GM12878 (cell line): ENCODE results near the gene SESN3. TPM values are rescaled to one million over a fixed set of nuclear protein-coding genes. Genes with fewer than 3 reads are reported as not detected.

Source experiments
- ATAC-seq: fragments of 200-7000 bp; cut with Tn5 transposase; 3 replicates; pipeline ENCODE4 v1.9.1; 2020; ENCODE audit warnings: mild to moderate bottlenecking, moderate library complexity
- BruUV-seq: library from RNA; stranded (reverse); fragments of 400-500 nt; replicated peaks from 2 replicates; lab custom pipeline; 2021; lab: Mats Ljungman, UMichigan
- CTCF ChIA-PET: fragments of 300-600 bp; sonication (Branson Sonifier 250); formaldehyde crosslinking; extraction: SDS; loops from one replicate; lab custom pipeline; 2021; ENCODE audit warnings: inconsistent platforms; lab: Yijun Ruan, JAX
- POLR2A ChIA-PET: fragments of 350-600 bp; formaldehyde crosslinking; extraction: SDS; loops from one replicate; lab custom pipeline; 2021; ENCODE audit warnings: inconsistent platforms; lab: Charles Lee
- RAD21 ChIA-PET: fragments of 300-600 bp; sonication (Branson Sonifier 250); formaldehyde crosslinking; loops from one replicate; lab custom pipeline; 2023; ENCODE audit warnings: antibody characterized with exemption; ENCODE audit not compliant: unreplicated experiment; lab: Charles Lee
- SMC1A ChIA-PET: fragments of 300-600 bp; sonication (Branson Sonifier 250); formaldehyde crosslinking; loops from one replicate; lab custom pipeline; 2023; ENCODE audit not compliant: unreplicated experiment, uncharacterized antibody; lab: Charles Lee
- DNase-seq: peaks from one replicate; pipeline ENCODE4 v3.0.0-alpha.2; 2011; ENCODE audit warnings: low read depth, low spot score
- FAIRE-seq: peaks from 3 replicates; lab custom pipeline; 2011; peaks lifted over from hg19 to GRCh38; lab: Jason Lieb, UNC
- H2AFZ ChIP-seq: 2 replicates; pipeline ENCODE4 v1.6.0; 2011; ENCODE audit warnings: low read depth, low read length, control low read depth; ENCODE audit not compliant: control insufficient read depth
- H3K27ac ChIP-seq: 2 replicates; pipeline ENCODE4 v1.5.1; 2011; ENCODE audit warnings: control low read depth; ENCODE audit not compliant: control insufficient read depth, insufficient read depth
- H3K27me3 ChIP-seq, 2 experiments: replicated peaks in 1 of 2; 2 replicates each; pipeline versions ENCODE4 v1.6.0 to v1.6.1; 2011; ENCODE audit warnings: low read length in 1 of 2; ENCODE audit not compliant: control insufficient read depth in 2 of 2, insufficient read depth in 2 of 2
- H3K36me3 ChIP-seq, 2 experiments: 2 replicates each; pipeline ENCODE4 v1.5.1; 2011; ENCODE audit warnings: low read length in 1 of 2; ENCODE audit not compliant: control insufficient read depth in 2 of 2, insufficient read depth in 2 of 2
- H3K4me1 ChIP-seq: 2 replicates; pipeline ENCODE4 v1.6.1; 2011; ENCODE audit warnings: mild to moderate bottlenecking, low read length, moderate library complexity, mixed read lengths; ENCODE audit not compliant: control insufficient read depth, insufficient read depth
- H3K4me2 ChIP-seq: 2 replicates; pipeline ENCODE4 v1.6.0; 2011; ENCODE audit warnings: control low read depth; ENCODE audit not compliant: control insufficient read depth, insufficient read depth
- H3K4me3 ChIP-seq: fragments of 200-600 bp; sonication (generic); 2 replicates; pipeline ENCODE4 v1.5.1; 2016
- H3K79me2 ChIP-seq: 2 replicates; pipeline ENCODE4 v1.6.0; 2011; ENCODE audit warnings: low read length; ENCODE audit not compliant: control insufficient read depth, insufficient read depth
- H3K9ac ChIP-seq: 2 replicates; pipeline ENCODE4 v1.8.0; 2011; ENCODE audit warnings: low read length, control low read depth, mixed read lengths; ENCODE audit not compliant: control insufficient read depth, insufficient read depth
- H3K9me3 ChIP-seq: replicated peaks from 3 replicates; pipeline ENCODE4 v1.5.1; 2011; ENCODE audit warnings: mild to moderate bottlenecking, low read length; ENCODE audit not compliant: control insufficient read depth, insufficient read depth
- H4K20me1 ChIP-seq: 2 replicates; pipeline ENCODE4 v1.6.0; 2011; ENCODE audit not compliant: control insufficient read depth, insufficient read depth
- CBFB ChIP-seq: IDR thresholded peaks from 2 replicates; pipeline ENCODE4 v1.6.1; 2016; ENCODE audit warnings: antibody characterized with exemption, low read depth
- DPF2 ChIP-seq: fragments of 450-650 bp; IDR thresholded peaks from 2 replicates; pipeline ENCODE4 v1.6.1; 2017; ENCODE audit warnings: mild to moderate bottlenecking
- EED ChIP-seq: sonication (generic); IDR thresholded peaks from 2 replicates; pipeline ENCODE4 v1.6.1; 2016; ENCODE audit warnings: antibody characterized with exemption, low read depth
- EP300 ChIP-seq, 2 experiments: fragments of 150-350 bp in 1 of 2; IDR thresholded peaks; 2 replicates each; pipeline ENCODE4 v1.6.1; 2011 to 2012; ENCODE audit warnings: low read depth in 2 of 2, low read length in 2 of 2, borderline replicate concordance in 1 of 2, improper control_type of control experiment in 1 of 2, inconsistent platforms in 1 of 2; ENCODE audit not compliant: control insufficient read depth in 1 of 2
- GATAD2B ChIP-seq: fragments of 450-650 bp; conservative IDR thresholded peaks from 2 replicates; pipeline ENCODE4 v1.6.1; 2017; ENCODE audit warnings: low read depth, mild to moderate bottlenecking, moderate library complexity
- HDAC6 ChIP-seq: fragments of 200-600 bp; sonication (generic); IDR thresholded peaks from one replicate; pipeline ENCODE4 v1.8.0; 2017; ENCODE audit warnings: antibody characterized with exemption; ENCODE audit not compliant: unreplicated experiment
- IKZF2 ChIP-seq, 2 experiments: fragments of 450-650 bp; IDR thresholded peaks; 2 replicates each; pipeline ENCODE4 v1.6.1; 2017; ENCODE audit warnings: mild to moderate bottlenecking in 2 of 2, moderate library complexity in 2 of 2
- MTA2 ChIP-seq: fragments of 450-650 bp; IDR thresholded peaks from 2 replicates; pipeline ENCODE4 v1.6.1; 2016; ENCODE audit warnings: low read depth, mild to moderate bottlenecking, moderate library complexity
- NFIC ChIP-seq: IDR thresholded peaks from 2 replicates; pipeline ENCODE4 v1.6.1; 2012; ENCODE audit warnings: low read depth, mild to moderate bottlenecking, inconsistent platforms, low read length, moderate library complexity
- NFYA ChIP-seq: IDR thresholded peaks from 2 replicates; pipeline ENCODE4 v1.6.1; 2011; ENCODE audit warnings: low read depth, mild to moderate bottlenecking, low read length, improper control_type of control experiment, borderline replicate concordance
- NR2F1 ChIP-seq: fragments of 450-650 bp; conservative IDR thresholded peaks from 2 replicates; pipeline ENCODE4 v1.6.1; 2017; ENCODE audit warnings: mild to moderate bottlenecking
- PAX5 ChIP-seq: IDR thresholded peaks from 2 replicates; pipeline ENCODE4 v1.6.1; 2011; ENCODE audit warnings: low read depth, low read length, borderline replicate concordance
- RAD21 ChIP-seq: IDR thresholded peaks from 2 replicates; pipeline ENCODE4 v1.6.1; 2011; ENCODE audit warnings: mild to moderate bottlenecking, low read depth, low read length, moderate library complexity; ENCODE audit not compliant: insufficient read depth
- SMAD1 ChIP-seq: fragments of 450-650 bp; IDR thresholded peaks from 2 replicates; pipeline ENCODE4 v1.6.1; 2018; ENCODE audit warnings: mild to moderate bottlenecking, low read depth; ENCODE audit not compliant: partially characterized antibody
- SUZ12 ChIP-seq: fragments of 200-600 bp; sonication (generic); IDR thresholded peaks from one replicate; pipeline ENCODE4 v1.6.1; 2018; ENCODE audit warnings: antibody characterized with exemption, mild to moderate bottlenecking; ENCODE audit not compliant: unreplicated experiment
- ZBED1 ChIP-seq: IDR thresholded peaks from 2 replicates; pipeline ENCODE4 v1.6.1; 2016; ENCODE audit warnings: borderline replicate concordance
- ZNF274 ChIP-seq: IDR thresholded peaks from one replicate; pipeline ENCODE4 v1.8.0; 2011; ENCODE audit not compliant: insufficient read length, insufficient read depth
- ZNF622 ChIP-seq: fragments of 450-650 bp; IDR thresholded peaks from 2 replicates; pipeline ENCODE4 v1.6.1; 2017; ENCODE audit warnings: mild to moderate bottlenecking, inconsistent platforms
- WGBS: methylation state at CpG from one replicate; pipeline ENCODE4 v1.1.6; 2016; ENCODE audit warnings: low lambda C conversion rate; ENCODE audit not compliant: insufficient replicate concordance, insufficient coverage; ENCODE audit errors: missing lambda C conversion rate; 5-methylcytosine and 5-hydroxymethylcytosine counted together
- in situ Hi-C: fragments of 300-500 bp; cut with MboI; formaldehyde crosslinking; loops from 9 replicates; pipeline ENCODE4 v1.14.3; 2018; ENCODE audit warnings: mixed read lengths
- intact Hi-C: fragments of 100-400 bp; cut with micrococcal nuclease; formaldehyde crosslinking; loops from one replicate; pipeline ENCODE4 v1.14.2; 2022; ENCODE audit not compliant: unreplicated experiment
- polyA plus RNA-seq, 11 experiments: library from polyadenylated mRNA; depleted of rRNA in 4 of 11; unstranded in 6 of 11; stranded (reverse) in 5 of 11; fragments of >200 nt; fragmentation: Nextera tagmentation in 4 of 11; fragmentation: Illumina TruSeq in 1 of 11; extraction: Ambion mirVana in 4 of 11; extraction: Trizol in 1 of 11; gene quantifications; 1 replicate in 1 of 11; 2 replicates in 10 of 11; pipeline versions ENCODE4 v1.2.1 to v1.2.3, GENCODE V29; 2011 to 2016; ENCODE audit warnings: inconsistent platforms in 2 of 11, missing spikeins in 2 of 11, low read depth in 1 of 11
- total RNA-seq, 4 experiments: library from RNA; depleted of rRNA in 3 of 4; stranded (reverse); fragments of >200 nt in 3 of 4; fragmentation: Illumina TruSeq in 1 of 4; extraction: Trizol in 1 of 4; gene quantifications; 2 replicates each; pipeline versions ENCODE4 v1.2.1 to v1.2.3, GENCODE V29; 2013 to 2021
- TF ChIP-seq, protein P1 (sequence below): fragments of 450-650 bp; IDR thresholded peaks from 2 replicates; pipeline ENCODE4 v1.6.1; 2017; ENCODE audit warnings: mild to moderate bottlenecking, low read depth, inconsistent platforms; ENCODE audit not compliant: poor library complexity, severe bottlenecking

SESN3 gene
- total and polyA plus RNA-seq, 10 of the 15 experiments (the other 5 are each of a cell fraction or from before 2014, with no cell fraction given), result 0.64 to 6.7 (median 3.0) TPM

- TF ChIP-seq NFYA, result no peak
- peak; percentile 55; the same call in 1 of the 2 replicates for TF ChIP-seq PAX5
Observed at GRCh38 chr11:95248666-95249467, 17.9 kb upstream of the SESN3 start (continued).

DNA sequence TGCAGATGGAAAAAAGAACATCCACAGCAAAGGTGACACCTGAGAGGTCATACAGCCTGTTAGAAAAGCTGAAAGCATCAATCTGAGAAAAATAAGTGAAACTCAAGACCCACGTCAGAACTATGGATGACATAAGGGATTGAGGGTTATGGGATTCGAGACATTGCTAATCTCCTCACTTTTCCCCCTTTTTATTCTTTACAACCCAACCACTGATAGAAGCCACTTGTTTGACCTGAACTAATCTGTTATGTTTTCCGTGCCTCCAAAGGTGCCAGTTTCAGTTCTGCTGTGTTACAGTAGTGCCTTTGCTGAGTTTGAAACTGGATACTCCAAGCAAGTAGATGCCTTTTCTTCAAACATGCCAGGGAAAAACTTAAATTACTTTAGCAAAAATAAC is 16.9 kb upstream of the SESN3 start:
- BruUV-seq, result no TSS peak
- Histone ChIP-seq H3K4me3 (no peak overlapping the region), H3K4me1 (peaks cover 25% of the 10 kb centered on the region), H3K36me3 (no peaks in the 10 kb centered on the region), H3K27ac (no peak overlapping the region), H3K27me3 (no peaks in the 10 kb centered on the region), H3K79me2 (no peaks in the 10 kb centered on the region), H4K20me1 (no peaks in the 10 kb centered on the region), H3K4me2 (peak overlapping the region; percentile 39; the same call in 1 of the 2 replicates), H2AFZ (no peak overlapping the region), H3K9me3 (no peaks in the 10 kb centered on the region), H3K9ac (no peak overlapping the region)
- WGBS, result 9% methylated on average over 3 of the region's 3 CpGs
- intact Hi-C loops (loop anchor here (2.0 to 5.0 kb wide), 4 partner anchors 49 to 457 kb away; no protein-coding TSS in a partner anchor), in situ Hi-C loops (no loop called here)
- RAD21 ChIA-PET, result interaction anchor here (0.9 to 9.8 kb wide), 6 partner anchors 16 to 468 kb away, joined by 4 to 115 read pairs (median 12); partner anchors contain the start of gene SESN3
- CTCF ChIA-PET, result interaction anchor here (0.9 to 2.6 kb wide), 3 partner anchors 9 to 16 kb away, joined by 3 to 17 read pairs (median 4); partner anchors contain the start of gene SESN3
- FAIRE-seq, result no peak
- peak; percentile 58 for ATAC-seq
- SMC1A ChIA-PET, result interaction anchor here (0.7 to 12.4 kb wide), 6 partner anchors 11 to 458 kb away, joined by 3 to 261 read pairs (median 7); partner anchors contain the start of gene SESN3
- POLR2A ChIA-PET, result interaction anchor here (0.6 to 3.0 kb wide), 4 partner anchors 8 to 327 kb away, joined by 3 to 34 read pairs (median 6); partner anchors contain the start of gene SESN3
- no peak for DNase-seq
- TF ChIP-seq CBFB (no peak), EP300 (IDR thresholded peaks at IDR 0.05; ENCODE audit: borderline replicate concordance in 1 of 2, control insufficient read depth in 1 of 2, low read depth in 2 of 2, low read length in 2 of 2) (peak in 1 of 2 experiments; percentile 81; a peak in 2 of 4 replicates), NFIC (no peak), DPF2 (0 out of 2 replicates have a peak, but pooled peaks have one; percentile 17), EED (peak; percentile 80), ZBED1 (no peak), GATAD2B (no peak), ZNF274 (no peak), RAD21 (no peak), NR2F1 (peak; percentile 69; the same call in 1 of the 2 replicates), ZNF622 (no peak), SUZ12 (no peak), IKZF2 (IDR thresholded peaks at IDR 0.05) (peak; percentile 68 to 69), MTA2 (peak; percentile 42; the same call in 1 of the 2 replicates), SMAD1 (no peak), HDAC6 (no peak)
- TF ChIP-seq, protein P1, sequence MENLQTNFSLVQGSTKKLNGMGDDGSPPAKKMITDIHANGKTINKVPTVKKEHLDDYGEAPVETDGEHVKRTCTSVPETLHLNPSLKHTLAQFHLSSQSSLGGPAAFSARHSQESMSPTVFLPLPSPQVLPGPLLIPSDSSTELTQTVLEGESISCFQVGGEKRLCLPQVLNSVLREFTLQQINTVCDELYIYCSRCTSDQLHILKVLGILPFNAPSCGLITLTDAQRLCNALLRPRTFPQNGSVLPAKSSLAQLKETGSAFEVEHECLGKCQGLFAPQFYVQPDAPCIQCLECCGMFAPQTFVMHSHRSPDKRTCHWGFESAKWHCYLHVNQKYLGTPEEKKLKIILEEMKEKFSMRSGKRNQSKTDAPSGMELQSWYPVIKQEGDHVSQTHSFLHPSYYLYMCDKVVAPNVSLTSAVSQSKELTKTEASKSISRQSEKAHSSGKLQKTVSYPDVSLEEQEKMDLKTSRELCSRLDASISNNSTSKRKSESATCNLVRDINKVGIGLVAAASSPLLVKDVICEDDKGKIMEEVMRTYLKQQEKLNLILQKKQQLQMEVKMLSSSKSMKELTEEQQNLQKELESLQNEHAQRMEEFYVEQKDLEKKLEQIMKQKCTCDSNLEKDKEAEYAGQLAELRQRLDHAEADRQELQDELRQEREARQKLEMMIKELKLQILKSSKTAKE, result no peak
